Stimulated activated CD4-positive, alpha-beta T cell treated with anti-CD3 and anti-CD28 coated beads, Interleukin-4, amount 100 ng/mL, for 4 hours (primary cell): ENCODE data around the gene TMEM26.
"Not testable (repeated sequence)": the region's sequence is repeated elsewhere in the genome, so short reads cannot be mapped to it uniquely, and the experiment has no call there.

Source experiments
- DNase-seq, 2 experiments: peaks; one replicate each; pipeline ENCODE4 v3.0.0-alpha.2; 2020

Gene TMEM26

DNA sequence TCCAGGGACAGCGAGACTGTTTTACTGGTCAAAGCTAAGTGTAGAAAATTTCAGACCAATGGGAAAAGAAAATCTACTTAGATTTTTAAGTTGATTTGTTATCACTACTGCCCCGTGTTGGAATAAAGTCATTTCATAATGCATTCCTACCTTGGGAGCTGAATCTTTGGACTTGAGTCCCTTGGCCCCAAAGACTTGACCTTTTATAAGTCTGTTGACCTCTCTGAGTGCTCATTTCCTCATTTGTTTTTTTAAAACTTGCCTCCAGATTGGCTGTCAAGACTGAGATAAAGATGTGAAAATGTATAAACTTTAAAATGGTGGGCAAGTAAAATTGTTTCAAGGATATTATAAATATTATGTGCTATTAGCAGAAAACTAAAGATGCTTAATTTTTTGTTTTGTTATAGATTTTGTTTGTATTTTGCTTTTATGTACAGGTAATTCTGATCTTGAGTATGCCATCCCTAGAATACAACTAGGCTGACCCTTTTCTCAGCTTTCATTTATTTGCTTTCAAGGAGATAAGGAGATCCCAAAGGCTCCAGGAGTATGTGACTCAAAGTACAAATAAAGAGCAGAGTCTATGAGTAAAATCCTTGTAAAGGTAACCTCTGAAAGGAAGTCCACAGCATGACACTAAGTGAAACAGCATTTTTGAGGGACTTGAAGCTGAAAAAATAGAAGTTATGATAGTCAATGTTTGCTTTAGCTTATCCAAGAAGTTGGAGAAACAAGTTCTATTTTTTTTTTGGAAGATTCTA, 54.6 kb downstream of the TMEM26 start:
- no peak for DNase-seq

DNA sequence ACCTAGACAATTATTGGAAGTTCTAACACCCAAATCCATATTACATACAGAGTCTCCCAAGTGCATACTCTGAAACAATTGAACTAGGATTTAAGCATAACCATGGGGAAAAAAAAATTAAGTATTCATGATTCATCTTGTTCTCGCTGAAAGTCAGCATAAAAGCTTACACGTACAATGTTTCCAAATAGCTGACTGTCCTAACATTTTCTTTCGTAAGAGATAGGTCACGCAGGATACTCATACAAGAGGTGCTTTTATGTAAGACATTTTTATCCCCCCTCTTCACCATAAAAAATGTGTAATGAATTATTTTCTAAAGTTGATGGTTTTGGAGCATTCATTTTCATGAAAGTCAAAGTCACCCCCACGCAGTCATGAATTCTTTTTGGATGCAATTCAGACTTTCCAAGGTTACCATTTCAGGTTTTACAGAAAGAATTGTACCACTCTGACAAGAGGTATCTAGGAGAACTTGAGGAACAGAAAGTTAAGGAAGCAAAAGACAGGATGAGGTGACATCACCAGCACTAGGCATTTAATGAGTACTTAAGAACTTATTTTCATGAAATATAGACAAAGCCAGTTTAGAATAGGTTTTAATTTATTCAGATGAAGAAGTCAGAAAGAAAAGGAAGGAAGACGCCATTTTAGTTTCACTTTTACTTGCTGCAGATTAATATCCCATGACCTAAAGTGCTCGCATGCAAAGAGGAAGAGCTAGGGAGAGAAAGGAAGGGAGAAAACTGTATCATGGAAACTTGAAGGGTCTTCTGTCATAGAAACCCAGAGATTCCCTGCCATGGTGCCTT, 55.8 kb downstream of the TMEM26 start:
- no peak for DNase-seq

DNA sequence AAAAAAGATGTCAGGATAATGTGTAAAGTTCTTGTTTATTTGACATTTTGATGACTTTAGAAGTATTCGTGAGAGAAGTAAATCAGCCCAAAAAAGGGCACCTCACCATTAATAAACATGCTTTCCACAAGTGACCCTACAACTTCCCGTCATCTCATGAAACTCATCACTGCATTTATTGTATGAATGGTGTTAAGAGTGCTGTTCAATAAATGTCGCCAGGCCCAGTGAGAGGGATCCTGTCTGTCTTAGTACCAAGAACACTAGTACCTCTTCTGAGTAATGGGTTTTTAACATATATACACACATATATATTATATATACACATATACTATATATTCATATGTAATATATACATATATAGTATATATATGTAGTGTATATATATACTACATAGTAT, 61.9 kb downstream of the TMEM26 start:
- no peak for DNase-seq

DNA sequence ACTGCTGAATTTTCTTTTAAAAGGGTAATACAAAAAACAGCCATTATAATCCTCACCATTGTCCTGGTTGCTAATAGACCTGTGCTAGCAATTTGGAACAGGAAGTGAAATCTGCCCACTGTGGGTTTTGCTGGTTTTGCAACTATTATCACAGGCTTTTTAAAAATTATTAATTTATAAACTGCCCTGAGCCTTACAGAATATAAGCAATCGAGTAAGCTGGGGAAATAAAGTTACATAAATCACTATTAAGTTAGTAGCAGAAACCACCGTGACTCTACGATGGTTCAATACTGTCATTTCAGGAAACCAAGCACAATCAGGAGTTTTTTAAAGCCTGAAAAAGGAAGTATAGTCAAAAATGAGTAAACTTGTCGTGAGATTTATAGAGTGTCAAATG, 62.3 kb downstream of the TMEM26 start:
- no peak for DNase-seq

DNA sequence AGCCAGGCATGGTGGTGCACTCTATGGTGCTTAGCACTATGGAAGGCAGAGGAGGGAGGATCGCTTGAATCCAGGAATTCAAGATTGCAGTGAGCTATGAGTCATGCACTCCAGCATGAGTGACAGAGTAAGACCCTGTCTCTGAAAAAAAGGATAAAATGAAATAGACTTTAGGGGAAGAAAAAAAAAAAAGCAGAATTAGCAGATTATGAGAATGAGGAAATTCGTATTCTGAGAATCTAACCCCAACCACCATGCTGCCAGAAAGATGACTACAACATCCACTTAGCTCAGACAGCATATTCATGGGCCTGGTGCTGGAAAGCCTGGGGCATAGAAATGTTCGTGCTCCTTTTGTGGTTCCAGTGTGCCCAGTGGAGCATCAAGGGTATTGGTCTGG, 63.3 kb downstream of the TMEM26 start:
- no peak for DNase-seq

DNA sequence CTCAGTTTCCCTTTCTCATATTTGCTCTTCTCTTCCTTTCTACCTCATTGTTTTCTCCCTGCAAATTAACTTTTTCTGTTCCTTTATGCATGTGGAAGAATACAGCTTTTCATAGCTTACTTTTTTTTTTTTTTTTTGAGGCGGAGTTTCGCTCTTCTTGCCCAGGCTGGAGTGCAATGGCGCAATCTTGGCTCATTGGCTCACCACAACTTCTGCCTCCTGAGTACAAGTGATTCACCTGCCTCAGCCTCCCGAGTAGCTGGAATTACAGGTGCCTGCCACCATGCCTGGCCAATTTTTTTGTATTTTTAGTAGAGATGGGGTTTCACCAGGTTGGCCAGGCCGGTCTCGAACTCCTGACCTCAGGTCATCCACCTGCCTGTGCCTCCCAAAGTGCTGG, 64.2 kb downstream of the TMEM26 start:
- not testable (repeated sequence) for DNase-seq

DNA sequence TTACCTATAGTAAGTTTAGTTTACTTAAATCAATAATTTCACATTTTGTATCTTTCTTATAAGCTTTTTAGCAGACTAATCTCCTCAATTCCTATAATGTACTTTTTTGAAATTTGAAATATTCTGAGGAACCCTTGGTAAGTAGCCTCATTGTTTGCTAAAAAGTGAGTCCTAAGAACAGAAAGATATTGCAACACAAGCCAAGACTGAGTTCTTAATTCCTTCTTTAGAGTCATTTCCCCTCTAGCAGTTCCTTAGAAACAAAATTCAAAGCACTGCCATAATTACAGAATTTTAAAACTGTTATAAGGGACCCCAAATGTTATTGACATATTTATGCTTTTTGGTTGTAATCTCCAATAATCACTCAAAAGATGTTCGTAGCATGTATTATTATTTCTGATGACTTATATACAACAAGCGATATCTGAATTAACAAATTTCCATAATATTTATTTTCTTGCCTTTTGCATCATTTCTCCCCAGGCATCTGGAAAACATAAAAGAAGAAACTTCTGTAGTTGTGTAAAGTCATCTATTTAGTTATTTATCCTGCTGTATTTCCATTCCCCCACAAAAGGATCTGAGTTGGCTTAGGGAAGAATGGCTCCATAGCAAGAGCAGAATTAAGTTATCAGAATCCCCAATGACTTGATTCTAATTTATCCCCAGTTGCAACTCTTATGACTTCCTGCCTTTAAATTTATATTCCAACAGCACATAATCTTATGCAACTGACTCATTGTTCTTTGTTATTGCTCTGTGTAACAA, 67.8 kb downstream of the TMEM26 start:
- DNase-seq, result no peak

DNA sequence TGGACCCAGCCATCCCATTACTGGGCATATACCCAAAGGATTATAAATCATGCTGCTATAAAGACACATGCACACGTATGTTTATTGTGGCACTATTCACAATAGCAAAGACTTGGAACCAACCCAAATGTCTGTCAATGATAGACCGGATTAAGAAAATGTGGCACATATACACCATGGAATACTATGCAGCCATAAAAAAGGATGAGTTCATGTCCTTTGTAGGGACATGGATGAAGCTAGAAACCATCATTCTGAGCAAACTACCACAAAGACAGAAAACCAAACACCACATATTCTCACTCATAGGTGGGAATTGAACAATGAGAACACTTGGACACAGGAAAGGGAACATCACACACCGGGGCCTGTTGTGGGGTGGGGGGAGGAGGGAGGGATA, 72.0 kb downstream of the TMEM26 start:
- DNase-seq, result not testable (repeated sequence)

DNA sequence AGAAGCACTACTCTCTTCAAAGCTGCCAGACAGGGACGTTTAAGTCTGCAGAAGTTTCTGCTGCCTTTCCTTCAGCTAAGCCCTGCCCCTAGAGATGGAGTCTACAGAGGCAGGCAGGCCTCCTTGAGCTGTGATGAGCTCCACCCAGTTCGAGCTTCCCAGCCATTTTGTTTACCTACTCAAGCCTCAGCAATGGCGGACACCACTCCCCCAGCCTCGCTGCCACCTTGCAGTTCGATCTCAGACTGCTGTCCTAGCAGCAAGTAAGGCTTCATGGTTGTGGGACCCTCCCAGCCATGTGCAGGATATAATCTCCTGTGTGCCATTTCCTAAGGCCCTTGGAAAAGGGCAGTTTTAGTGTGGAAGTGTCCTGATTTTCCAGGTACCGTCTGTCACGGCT, 74.3 kb downstream of the TMEM26 start:
- no peak for DNase-seq

DNA sequence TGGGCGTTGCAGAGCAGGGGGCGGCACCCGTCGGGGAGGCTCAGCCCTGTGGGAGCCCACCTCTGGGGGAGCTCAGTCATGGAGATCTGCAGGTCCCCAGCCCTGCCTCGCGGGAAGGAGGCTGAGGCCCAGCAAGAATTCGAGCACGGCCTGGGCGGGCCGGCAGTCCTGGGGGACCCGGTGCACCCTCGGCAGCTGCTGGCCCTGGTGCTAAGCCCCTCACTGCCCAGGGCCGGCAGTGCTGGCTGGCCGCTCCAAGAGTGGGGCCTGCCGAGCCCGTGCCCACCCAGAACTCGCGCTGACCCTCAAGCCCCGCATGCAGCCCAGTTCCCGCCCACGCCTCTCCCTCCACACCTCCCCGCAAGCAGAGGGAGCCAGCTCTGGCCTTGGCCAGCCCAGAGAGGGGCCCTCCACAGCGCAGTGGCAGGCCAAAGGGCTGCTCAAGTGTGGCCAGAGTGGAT, 76.2 kb downstream of the TMEM26 start:
- no peak for DNase-seq

DNA sequence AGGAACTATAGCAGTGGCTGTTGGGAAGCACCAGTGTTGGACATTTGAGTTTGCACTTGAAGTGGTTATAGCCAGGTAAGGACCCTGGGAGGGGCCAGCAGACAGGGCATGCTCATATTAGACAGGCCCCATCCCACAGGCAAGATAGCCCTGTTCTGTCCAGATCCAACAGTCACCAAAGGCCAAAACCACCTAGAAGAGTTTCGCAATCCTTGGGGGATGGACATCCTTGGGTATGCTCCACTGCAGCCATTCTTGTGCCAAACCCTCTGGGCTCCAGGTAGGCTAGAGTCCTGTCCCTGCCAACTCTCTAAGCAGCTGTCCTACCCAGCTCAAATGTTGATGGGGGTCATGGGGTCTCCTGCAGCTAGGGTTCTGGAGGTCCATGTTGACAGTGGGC, 76.8 kb downstream of the TMEM26 start:
- DNase-seq, result no peak

DNA sequence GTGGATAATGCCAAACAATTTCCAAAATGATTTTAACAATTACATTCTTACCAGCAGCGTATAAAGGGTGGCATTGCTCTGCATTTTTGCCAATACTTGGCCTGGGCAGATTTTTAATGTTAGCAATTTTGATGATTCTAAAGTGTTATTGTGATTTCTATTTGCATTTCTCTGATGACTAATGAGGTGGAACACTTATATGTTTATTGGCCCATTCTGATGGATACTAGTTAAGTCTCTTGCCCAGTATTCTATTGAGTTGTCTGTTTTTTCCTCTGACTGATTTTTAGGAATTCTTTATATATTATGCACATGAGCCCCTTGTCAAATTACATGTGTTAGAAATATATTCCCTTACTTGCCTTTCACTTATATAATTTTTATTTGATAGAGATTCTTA, 86.8 kb downstream of the TMEM26 start:
- DNase-seq, result no peak

DNA sequence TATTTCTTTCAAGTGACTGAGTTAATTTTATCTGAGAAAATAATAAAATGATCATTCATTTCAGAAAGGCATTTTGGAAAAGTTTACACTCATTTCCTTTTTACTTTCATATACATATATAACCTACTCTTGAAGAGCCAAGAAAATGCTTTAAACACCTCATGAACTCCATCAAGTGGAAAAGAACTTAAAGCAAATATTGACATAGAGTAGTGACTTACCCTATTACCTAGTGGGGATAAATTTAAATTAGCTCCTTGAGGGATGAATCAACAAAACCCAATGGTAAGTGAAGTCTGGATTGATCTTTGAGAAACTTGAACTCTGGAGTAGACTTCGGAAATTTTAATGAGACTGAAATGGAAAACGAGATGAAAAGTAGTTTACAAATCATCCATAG, 88.6 kb downstream of the TMEM26 start:
- DNase-seq, result no peak

DNA sequence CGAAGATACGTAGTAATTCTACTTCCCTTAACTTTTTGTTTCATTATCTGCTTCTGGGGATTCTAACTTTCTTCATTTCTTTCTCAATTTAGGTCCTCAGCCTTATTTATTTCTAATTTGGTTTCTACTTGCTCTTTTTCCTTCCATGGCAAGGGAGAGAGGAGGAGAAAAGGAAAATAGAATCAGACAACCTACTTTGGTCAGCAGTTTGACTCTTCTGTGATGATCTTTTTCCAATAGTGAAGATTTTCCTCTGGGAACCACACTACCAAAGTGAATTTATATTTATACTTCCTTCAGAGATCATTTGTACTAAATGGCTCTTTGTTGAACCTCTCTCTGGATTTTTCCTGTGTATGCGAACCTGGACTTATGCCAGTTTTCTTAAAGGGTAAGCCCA, 90.2 kb downstream of the TMEM26 start:
- no peak for DNase-seq

DNA sequence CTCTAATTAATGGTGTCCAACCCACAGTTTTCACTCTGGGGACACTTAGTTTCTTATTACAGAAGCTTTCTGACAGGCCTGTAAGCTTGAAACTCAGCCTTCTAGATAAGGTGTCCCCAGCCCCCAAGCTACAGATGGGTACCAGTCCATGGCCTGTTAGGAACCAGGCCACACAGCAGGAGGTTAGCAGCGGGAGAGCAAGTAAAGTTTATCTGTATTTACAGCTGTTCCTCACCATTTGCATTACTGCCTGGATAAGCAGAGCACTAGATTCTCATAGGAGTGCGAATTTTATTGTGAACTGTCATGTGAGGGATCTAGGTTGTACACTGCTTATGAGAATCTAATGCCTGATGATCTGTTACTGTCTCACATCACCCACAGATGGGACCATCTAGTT, 93.7 kb downstream of the TMEM26 start:
- no peak for DNase-seq

DNA sequence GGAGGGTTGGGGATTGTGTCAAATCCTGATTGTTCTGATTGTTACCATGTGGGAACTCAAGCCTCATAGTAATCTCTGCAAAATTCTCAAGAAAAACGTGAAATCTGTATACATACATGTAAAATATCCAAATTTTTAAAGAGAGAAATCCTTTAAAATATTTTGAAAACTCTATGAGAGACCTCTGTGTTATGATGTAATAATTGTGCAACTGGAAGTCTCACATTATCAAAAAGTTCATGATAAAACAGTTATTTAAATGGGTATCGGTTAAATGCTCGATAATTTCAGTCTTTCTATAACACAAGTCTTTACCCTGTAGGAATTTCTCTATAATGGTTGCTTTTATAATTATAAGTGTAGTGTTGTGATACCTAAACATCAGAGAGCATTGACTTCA, 95.5 kb downstream of the TMEM26 start:
- no peak for DNase-seq
